Pulmonary artery endothelial cell (primary cell): Measurements from ENCODE around the gene PRDM15. TPM values are rescaled to one million over a fixed set of nuclear protein-coding genes. Genes with fewer than 3 reads are reported as not detected.

Experiments
- DNase-seq: peaks from one replicate; pipeline ENCODE4 v3.0.0-alpha.2; 2011; ENCODE audit warnings: low read depth, low spot score
- total RNA-seq: library from RNA; depleted of rRNA; stranded (reverse); fragments of >200 nt; gene quantifications from 2 replicates; pipeline ENCODE4 v1.2.3, GENCODE V29; 2014

Gene PRDM15
- total RNA-seq, 1 donor from 2014 or later = 5.5 TPM

DNA sequence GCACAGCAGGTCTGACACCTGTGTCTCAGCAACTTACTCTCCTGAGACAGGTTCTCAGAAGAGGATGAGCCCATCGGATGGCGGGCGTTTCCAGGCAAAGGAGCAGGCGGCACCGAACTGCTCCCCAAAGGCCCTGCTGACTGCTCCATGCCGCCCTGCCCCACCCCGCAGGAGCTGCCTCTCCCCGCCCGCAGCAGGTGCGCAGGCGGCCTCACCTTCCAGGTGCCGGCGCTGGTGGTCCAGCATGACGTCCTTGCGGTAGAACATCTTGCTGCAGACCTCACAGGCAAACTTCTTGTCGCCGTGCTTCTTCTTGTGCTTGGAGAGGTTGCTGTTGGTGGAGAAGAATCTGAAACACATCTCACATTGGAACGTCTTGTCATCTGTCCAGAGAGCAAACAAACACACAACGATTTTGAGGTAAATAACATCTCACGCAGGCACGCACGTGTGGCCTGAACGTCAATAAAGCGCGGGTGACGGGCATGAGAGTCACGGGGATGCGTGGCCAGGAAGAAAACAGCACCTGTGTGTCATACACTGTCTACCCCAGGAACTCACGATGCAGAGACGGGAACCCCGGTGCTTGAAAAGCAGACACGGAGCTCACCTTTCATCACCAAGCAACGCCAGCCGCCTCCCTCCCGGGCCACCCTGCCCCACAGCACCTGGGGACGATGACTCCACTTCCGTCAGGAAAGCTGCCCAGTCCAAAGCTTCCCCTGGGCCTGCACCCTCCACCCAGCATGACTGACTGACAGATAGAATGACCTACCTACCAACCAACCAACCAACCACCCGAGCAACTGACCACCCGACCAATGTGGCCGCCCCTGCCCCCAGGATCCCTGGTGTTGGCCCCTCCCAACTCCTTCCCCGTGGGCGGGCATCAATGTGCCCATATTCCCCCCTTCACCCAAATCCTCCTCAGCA is 50.9 kb downstream of the PRDM15 start:
- DNase-seq = no peak

DNA sequence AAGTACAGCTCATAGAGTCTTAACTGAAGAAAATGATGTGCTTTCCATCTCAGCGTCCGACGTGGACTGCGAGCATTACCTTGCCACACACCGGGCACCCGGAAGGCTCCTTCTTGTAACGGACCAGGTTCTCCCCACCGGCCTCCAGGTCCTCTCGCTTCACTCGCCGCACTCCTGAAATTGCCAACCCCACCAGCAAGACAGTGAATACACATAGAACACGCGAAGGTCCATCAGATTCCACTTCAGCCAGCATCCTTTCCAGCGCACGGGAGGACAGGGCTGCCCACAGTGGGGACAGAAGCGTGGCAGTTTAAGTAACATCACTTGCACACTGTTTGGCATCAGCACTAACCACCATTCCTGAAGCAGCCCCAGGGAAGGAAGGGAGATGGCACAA is 53.3 kb downstream of the PRDM15 start:
- no peak for DNase-seq

DNA sequence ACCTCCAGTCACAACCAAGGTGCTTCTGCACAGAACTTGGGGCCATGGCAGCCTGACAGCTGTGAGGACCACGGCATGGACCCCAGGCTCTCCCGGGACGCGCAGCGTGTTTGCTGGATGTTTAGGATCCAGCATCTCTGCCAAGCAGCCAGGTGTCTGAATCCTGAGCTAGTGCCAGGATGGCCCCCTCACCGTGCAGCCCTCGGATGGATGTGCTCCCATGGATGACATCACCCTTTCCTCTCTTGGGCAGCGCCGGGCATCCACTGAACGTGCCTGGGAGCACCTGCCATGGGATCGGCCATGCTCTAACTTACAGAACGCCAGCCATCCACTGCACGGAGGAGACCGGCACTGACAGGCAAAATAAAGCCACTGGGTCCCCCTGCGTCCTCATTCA is 53.9 kb downstream of the PRDM15 start:
- DNase-seq = no peak

DNA sequence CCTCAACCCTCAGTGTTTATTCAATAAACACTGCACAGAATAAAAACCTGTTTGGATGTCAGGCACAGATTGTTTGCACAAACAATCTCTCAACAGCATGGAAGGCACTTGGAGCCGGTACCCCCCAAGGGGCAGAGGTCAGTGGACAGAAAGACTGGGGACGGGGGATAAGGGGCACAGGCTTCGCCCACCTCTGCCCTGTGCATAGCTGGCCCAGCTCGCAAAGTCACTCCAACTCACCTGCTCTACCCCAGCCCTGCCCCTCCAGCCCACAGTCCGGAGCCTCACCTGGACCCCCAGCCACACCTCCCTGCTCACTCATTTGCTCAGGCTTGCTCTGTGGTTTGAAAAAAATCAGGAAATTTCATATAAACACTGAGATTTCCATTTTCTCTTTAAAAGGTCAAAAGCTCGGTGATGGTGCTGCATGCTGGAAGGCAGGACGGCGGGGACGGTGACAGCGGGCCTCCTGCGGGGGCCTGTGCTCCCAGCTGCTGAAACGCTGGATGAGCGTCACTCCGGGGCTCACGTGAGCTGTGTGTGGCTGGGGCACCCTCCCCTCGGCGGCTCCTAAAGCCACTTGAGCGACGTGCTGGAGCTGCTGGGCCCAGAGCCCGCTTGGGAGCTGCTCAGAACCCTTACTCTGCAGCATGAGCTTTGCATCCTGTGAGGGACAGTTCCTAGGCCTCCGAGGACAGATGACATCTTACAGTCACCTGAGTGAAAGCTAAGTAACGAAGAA is 54.5 kb downstream of the PRDM15 start:
- DNase-seq = no peak

DNA sequence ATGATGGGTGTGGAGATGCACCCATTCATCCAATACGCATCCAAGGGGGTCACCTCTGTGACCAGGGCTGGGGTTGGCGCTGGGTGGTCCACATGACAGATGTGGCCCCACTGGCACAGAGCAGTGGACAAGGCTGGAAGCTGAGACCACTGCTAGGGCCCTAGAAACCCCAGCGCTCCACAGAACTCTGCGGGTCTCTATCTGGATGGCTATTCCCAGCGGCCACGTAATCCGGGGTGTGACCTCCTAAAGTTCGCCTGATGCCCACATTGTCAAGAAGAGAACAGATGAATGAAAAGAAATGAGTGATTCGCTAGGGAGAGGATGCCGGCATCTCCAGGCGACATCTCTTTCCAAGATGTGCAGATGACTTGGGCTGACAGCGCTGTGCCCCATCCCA is 55.2 kb downstream of the PRDM15 start:
- no peak for DNase-seq

DNA sequence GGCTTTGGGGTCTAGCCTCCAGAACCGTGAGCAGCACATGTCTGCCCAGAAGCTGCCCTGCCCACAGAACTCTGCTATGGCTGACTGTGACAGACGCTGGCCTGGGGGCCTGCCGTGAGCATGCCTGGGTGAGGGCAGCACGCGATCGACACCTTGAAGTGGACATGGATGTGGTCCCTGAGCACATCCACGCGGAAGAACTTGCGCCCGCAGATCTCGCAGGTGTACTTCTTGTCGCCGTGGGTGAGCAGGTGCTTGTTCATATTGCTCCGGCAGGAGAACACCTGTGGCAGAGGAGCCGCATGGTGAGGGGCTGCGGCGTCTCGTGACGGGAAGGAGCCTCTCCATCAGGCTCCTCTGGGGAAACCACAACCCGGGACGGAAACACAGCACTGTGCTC is 56.0 kb downstream of the PRDM15 start:
- DNase-seq = no peak

DNA sequence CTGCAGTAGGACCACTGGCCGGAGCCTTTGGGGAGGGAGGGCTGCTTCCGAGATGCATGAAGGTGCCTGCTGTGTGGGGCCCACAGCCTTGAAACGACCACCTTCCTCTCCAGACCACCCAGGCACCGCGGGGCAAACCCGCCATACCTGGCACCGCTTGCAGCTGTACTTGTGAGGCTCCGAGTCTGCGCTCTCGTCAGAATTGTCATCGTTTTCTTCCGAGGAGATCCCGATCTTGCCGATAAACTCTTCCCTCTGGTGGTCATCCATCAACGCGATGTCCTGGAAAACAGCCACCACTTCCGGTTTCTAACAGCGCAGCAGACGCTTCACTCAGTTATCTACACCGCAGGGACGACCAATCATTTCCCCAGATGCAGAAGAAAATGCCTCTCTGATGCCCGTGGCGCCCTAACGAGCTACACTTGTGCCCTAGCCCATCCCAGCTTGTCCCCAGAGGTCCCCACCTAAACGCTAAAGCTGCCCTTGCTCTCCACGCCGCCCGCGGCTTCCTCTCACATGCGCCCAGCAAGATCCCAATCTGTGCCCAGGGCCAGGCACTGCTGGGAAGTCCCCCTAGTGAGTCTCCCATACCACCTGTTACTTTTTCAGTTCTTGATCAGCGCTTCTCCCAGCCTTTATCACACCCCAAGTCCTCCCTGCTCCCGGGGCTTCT is 57.2 kb downstream of the PRDM15 start:
- no peak for DNase-seq

DNA sequence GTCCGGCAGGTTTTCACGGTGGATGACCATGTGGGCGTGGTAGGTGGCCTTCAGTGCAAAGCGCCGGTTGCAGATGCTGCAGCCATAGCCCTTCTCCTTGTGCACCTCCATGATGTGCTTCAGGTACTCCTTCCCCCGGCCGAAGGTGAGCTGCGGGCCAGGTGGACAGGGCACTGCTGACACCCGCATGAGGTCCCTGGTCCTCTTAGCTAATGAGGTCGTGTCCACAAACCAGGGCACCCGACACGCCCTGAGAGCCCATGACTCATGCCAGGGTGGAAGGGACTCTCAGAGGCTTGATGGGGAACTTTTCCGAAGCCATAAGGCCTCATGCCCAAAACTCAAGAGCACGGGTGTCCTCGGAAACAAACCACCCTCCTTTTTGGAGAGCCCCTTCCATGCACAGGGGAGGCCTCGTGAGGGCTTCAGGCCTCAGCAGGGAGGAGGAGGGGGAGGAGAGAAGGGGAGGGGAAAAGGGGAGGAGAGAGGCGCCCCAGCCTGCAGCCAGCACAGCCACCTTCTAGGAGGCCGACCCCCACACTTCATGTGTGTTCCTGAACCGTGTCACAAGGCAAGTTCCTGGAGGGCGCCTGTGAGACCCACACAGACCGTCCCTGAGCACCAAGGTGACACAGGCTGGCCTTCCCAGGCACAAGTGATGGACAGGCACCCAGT is 57.9 kb downstream of the PRDM15 start:
- DNase-seq = no peak

DNA sequence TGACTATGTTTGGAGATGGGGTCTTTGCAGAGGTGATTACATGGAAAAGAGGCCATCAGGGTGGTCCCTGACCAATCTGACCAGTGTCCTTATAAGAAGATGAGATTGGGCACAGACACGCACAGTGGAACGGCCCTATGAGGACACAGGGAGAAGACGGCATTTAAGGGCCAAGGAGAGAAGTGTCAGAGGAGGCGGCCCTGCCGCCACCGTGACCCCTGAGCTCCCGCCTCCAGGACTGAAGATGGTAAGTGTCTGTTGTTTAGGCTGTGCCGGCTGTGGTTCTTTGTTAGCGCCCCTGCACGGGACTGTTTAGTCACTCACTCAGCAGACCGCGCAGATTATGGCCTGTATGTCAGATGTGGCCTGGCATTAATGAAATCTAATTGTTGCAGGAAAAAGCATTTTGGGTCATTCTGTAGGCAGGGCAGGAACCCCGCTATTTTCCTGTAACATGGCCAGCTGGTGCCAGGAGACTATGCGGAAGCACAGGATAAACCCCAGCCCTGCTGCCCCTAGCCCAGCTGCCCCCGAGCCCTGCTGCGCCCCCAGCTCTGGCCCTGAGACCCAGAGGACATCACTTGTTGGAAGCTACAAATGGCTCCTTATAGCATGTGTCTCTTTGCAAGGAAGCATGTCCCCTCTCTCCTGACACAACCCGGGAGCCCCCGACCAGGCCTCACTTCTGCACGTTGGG is 58.6 kb downstream of the PRDM15 start:
- DNase-seq = no peak

DNA sequence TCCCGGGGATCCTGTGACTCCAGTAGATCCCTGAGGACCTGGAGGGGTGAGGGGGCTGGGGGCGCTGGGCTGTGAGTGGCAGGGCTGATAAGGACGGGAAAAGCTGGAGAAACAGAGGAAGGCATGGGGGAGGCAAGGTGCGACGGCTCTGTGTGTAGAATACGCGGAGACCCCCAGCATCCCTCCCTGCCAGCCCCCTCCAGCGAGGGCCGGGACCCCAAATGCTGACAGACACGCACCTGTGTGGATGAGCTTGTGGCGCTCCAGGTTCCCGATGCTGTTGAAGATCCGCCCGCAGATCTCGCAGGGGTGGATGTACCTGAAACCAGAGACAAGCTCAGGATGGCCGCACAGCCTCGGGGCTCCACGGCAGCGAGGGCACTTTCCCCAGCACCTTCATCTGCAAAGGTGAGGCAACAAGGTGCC is 59.3 kb downstream of the PRDM15 start:
- no peak for DNase-seq

DNA sequence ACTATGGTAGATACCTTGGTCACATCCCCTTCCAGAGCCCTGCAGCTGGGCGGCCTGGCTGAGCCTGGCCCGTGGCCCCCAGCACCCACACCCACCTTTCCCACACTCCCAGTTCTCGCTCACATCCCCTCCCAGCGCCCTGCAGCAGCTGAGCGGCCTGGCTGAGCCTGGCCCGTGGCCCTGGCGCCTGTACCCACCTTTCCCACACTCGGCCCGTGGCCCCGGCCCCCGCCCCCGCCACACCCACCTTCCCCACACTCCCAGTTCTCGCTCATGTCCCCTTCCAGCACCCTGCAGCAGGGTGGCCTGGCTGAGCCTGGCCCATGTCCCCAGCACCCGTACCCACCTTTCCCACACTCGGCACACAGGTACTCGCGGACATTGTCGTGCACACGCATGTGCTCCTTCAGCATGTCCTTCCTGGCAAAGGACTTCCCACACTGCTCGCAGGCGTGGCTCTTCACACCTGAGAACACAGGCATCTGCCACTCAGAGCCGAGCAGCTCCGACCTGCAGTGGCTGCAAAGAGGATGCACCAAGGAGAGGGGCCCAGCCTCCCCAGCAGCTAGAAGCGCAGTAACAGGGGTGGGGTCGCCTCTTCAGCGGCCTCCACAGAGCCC is 59.8 kb downstream of the PRDM15 start:
- no peak for DNase-seq

DNA sequence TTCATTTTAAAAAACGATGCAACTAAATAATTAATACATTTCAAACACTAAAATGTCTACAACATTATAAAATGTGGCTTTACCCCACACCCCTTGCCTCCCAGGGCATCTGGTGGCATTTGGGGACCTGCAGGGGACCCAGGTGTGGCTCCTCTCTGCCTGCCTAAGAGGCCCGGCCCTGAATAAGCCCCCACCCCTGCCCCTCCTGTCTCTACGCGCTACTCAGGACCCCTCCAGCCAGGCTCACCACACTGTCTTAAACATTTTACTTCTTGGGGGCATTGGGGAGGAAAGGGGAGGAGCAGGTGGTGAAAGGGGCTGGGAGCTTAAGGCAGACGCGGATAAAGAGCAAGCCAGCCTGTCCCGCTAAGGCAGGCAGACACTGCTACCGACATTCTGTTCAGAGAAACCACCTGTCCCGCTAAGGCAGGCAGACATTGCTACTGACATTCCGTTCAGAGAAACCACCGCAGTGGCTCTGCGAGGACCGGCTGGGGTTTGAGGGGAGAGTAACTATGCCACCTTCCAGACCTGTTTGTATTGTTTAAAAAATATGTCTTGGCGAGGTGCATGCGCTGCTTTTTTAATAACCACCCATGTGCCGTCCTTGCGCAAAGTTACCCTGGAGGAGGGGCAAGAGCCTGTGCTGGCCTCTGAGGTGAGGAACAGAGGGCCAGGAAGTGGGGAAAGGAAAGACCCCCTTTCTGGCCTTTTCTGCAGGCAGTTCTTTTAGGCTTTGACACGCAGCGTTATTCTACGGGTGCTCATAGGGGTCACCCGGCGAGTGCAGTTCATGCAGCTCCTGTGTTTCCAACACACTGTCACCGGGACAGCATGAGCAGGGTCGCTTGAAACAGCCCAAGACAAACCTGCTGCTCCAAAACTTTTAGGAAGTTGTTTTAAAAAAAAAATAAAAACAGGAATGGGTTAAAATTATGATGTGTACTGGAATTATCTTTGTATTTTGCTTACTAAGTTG is 61.0 kb downstream of the PRDM15 start:
- DNase-seq = no peak

DNA sequence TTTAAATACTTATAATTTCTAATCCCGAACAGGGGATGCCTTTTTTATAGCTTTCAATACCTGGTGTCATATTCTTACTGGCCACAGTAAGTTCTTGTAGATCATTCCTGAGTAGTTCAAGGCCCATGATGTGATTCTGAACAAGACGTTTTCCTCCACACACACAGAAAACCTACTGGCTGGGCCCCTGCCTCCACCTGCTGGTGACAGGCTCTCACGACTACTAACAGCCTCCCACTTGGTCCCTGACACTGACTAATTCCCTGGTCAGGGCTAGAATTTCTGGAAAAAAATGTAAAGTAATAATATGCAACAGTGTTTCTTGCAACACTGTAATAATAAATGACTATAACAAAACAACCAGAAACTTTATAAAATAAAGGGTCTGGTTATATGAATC is 61.9 kb downstream of the PRDM15 start:
- no peak for DNase-seq

DNA sequence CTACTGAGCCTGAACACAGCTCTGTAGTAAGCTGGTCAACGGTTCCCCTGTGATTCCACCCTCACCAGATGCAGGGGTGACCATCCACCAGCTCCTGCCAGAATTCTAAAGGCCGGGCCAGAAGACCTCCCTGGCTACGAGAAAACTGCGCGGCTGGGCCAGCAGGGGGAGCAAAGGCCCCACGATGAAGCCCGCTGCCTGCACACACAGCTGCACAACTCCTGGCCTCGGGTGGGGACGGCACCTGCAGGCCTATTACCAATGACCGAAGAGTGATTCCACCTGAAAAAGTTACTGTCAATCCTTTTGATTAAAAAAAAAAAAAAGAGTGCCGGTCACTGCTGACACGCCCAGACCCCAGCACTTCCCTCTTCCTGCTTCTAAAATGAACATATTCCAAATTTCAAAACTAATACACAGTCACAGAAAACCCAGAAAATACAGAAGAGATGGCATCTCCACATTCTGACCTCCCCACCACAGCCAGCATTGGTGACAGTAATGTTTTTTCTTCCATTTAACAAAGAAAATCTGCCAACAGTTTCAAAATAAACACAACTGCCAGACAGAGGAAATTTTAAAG is 62.5 kb downstream of the PRDM15 start:
- DNase-seq = no peak

DNA sequence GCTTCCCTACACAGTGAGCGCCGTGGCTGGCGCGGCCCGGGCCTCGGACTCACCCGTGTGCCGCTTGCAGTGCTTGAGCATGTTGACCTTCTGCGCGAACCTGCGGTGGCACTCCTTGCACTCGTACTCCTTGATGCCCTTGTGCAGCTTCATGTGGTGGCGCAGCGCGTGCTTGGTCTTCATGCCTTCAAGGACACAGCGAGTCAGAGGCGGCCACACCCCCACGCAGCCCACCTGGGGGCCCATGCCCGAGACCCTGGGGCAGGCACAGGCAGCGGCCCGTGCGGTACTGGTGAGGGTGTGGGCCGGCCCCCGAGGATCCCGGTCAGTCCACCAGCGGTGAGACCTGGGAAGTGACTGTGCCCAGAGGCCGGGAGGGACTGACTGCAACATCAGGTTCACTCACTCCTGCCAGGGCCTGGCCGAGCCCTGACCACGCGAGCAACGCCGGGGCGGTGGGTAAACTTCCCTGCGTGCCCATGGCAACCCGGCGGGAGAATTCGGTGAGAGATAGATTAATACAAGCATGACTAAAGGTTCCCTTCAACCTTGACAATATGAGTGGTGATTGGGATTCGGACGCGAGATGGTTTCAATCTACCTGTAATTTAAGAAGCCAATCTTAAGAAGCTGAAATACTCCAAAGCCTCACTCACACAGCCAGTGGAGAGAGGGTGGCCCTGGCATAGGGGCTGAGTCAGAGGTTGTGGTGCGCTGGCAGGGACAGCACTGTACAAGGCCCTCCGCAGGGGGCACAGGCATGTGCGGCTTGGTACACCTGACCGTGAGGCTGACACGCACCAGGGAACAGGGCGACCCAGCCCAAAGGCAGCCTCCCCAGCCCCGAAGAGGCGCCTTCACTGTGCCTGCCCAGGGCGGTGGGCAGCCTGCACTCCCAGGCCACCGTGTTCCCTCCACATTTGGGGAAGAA is 63.2 kb downstream of the PRDM15 start:
- no peak for DNase-seq

DNA sequence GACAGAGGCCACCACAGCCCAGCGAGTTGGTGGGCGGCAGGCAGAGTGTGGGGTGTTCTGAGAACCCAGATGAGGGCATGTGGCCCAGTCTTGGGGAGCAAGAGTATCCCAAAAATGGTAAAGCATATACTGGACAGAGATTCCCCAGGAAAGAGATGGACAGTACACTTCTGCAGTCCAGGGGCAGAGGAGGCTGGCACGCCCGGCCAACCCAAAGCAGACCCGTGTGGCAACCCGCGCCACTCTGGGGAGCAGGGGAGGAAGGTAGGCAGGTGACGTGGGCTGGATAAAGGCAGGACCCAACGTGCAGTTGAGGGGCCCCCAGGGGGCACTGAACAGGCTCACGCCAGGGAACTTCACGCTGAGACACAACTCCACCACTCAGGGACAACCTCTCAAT is 65.9 kb downstream of the PRDM15 start:
- DNase-seq = no peak

DNA sequence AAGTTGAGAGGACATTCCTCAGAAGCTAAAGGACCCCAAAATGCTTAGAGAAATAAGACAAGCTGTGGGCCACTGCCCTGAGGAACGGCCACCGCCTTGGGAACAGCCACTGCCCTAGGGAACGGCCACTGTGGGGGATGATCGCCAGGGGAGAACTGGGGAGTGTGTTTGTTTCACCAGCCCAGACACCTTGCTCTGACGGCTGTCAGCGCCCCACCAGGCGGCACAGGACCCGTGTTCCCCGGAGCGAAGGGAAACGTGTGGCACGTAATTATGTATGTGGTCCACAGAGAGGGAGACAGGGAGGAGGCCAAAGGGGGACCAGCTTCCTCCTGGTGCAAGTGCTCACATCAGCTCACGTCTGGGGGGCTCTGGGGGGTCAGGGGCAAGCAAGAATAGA is 66.5 kb downstream of the PRDM15 start:
- no peak for DNase-seq

DNA sequence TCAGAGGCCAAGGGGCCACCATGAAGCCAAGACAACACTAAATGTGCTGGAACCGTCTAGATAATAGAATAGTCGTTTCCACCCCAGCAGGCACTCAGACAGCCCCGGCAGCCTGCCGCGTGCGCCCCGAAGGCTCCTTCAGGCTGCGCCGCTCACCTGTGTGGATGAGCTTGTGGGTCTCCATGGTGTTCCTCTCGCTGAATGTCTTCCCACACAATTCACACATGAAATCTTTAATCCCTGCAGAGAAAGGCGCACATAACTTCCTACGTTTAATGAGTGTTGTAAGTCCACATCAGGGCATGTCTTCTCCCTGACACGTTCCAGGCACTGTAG is 68.6 kb downstream of the PRDM15 start:
- DNase-seq = no peak
